AG09309 (cell line): ENCODE measurements around the gene CASR.

Experiments used
- DNase-seq: peaks from one replicate; pipeline ENCODE4 v3.0.0-alpha.2; 2010; ENCODE audit warnings: low read depth
- H3K4me3 ChIP-seq: 2 replicates; pipeline ENCODE4 v1.5.1; 2011; ENCODE audit warnings: mild to moderate bottlenecking, low read depth, low read length, moderate library complexity; ENCODE audit not compliant: control insufficient read depth
- CTCF ChIP-seq: IDR thresholded peaks from 2 replicates; pipeline ENCODE4 v1.5.1; 2011; ENCODE audit warnings: mild to moderate bottlenecking, low read depth, low read length, inconsistent platforms; ENCODE audit not compliant: insufficient read depth, control insufficient read depth; ENCODE audit errors: missing control alignments

The CASR gene

GRCh38 chr3:122227036-122227781 lies 43.7 kb downstream of the CASR start:
- no peak overlapping the region for H3K4me3 ChIP-seq
- no peak for TF ChIP-seq CTCF
- no peak for DNase-seq

GRCh38 chr3:122230174-122230573 lies 46.7 kb downstream of the CASR start:
- TF ChIP-seq CTCF: no peak
- H3K4me3 ChIP-seq: no peak overlapping the region
- no peak for DNase-seq

- no peak for TF ChIP-seq CTCF
- no peak overlapping the region for H3K4me3 ChIP-seq
- DNase-seq: no peak
Measured at GRCh38 chr3:122231465-122232157, 48.1 kb downstream of the CASR start.

GRCh38 chr3:122232485-122232884 lies 49.0 kb downstream of the CASR start:
- H3K4me3 ChIP-seq: no peak overlapping the region
- no peak for TF ChIP-seq CTCF
- no peak for DNase-seq

- no peak overlapping the region for H3K4me3 ChIP-seq
- TF ChIP-seq CTCF: no peak
- DNase-seq: no peak
Measured at GRCh38 chr3:122233101-122233952, 49.9 kb downstream of the CASR start.

- TF ChIP-seq CTCF: no peak
- no peak overlapping the region for H3K4me3 ChIP-seq
- no peak for DNase-seq
Measured at GRCh38 chr3:122234117-122234516, 50.6 kb downstream of the CASR start.
